ENCODE results near the gene IFITM2. TPM values are rescaled to one million over a fixed set of nuclear protein-coding genes. Genes with fewer than 3 reads are reported as not detected.
"Not testable (repeated sequence)": the region's sequence is repeated elsewhere in the genome, so short reads cannot be mapped to it uniquely, and the experiment has no call there.

The IFITM2 gene
- total RNA-seq, 4 donors from 2014 or later: 89.3 to 183 (median 126) TPM

DNA sequence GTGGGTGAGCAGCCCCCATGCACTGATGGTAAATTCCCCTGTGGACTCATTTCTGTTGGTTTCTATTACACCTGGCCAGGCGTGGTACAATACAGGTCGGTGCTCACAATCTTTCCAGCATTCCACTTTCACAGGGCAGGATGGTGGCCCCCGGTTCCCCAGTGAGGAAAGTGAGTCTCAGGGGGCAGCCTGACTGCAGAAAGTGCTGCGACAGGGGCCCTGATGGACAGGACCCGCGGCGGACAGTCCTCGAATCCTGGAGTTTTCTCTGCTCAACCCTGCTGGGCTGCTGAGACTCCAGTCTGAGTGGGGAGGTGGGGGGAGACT, 21.8 kb upstream of the IFITM2 start:
- Histone ChIP-seq H3K27me3 (peaks cover 67% of the 10 kb centered on the region), H3K36me3 (no peaks in the 10 kb centered on the region), H3K4me3 (no peak overlapping the region), H3K27ac (no peak overlapping the region), H3K9me3 (no peaks in the 10 kb centered on the region), H3K4me1 (peaks cover 0 to 37% (median 10%) of the 10 kb centered on the region in 3 donors)
- ATAC-seq: no peak
- TF ChIP-seq EP300 (IDR thresholded peaks at IDR 0.05) (no peak), CTCF (IDR thresholded peaks at IDR 0.05) (no peak), POLR2A (IDR thresholded peaks at IDR 0.05) (no peak), POLR2AphosphoS5 (IDR thresholded peaks at IDR 0.05) (no peak)
- WGBS, 2 donors (ENCODE audit: low coverage in 1 of 2): 74 to 92% methylated on average over 5 to 6 of the region's 8 CpGs

GRCh38 chr11:286977-287820, 20.4 kb upstream of the IFITM2 start:
- not testable (repeated sequence) for H3K9me3 ChIP-seq, ATAC-seq, H3K36me3 ChIP-seq, H3K27ac ChIP-seq, H3K4me3 ChIP-seq
- Histone ChIP-seq H3K4me1 (peaks cover 0 to 27% (median 10%) of the 10 kb centered on the region in 3 donors), H3K27me3 (peaks cover 54% of the 10 kb centered on the region)
- WGBS, 2 donors (ENCODE audit: low coverage in 1 of 2): 81 to 89% methylated on average over 18 to 25 of the region's 27 CpGs

DNA sequence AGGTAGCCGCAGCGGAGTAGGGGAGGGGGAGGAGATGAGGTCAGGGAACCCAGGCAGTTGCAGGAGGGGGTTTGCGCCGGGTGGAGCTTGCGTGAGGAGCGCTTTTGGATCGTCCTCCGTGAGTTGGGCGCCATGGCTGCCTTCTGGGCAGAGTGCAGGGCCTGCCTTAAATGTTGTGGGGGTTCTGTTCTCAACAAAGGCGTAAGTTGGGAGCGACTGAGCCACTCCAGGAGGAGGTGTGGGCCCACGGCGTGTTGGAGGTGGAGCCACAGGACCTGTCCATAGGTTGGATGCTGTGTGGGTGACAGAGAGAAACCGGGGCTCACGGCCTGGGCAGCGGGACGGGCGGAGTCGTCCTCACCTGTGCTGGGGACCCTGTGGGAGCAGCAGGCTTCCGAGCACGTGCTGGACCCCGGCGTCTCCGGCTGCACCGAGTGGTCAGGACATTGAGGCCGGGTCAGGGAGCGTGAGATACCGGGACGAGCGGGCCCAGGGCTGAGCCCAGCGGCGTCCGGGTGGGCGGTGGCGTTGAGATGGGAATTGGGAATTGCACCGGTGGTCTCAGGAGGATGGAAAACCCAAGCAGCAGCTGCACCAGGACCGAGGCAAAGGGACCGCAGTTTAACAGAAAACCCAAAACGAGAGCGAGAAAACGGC, 19.7 kb upstream of the IFITM2 start:
- ATAC-seq: no peak
- Histone ChIP-seq H3K36me3 (peaks cover 0 to 11% of the 10 kb centered on the region in 2 donors), H3K27me3 (peaks cover 46% of the 10 kb centered on the region), H3K9me3 (no peaks in the 10 kb centered on the region), H3K4me3 (peak overlapping the region; percentile 56 to 74), H3K27ac (peak overlapping the region in 1 of 4 donors; percentile 83), H3K4me1 (peaks cover 0 to 27% (median 10%) of the 10 kb centered on the region in 3 donors)
- TF ChIP-seq EP300 (IDR thresholded peaks at IDR 0.05) (no peak), POLR2A (IDR thresholded peaks at IDR 0.05) (no peak), CTCF (IDR thresholded peaks at IDR 0.05) (no peak), POLR2AphosphoS5 (IDR thresholded peaks at IDR 0.05) (no peak)
- WGBS, 2 donors (ENCODE audit: low coverage in 1 of 2): 35 to 54% methylated on average over 16 to 28 of the region's 41 CpGs

GRCh38 chr11:288478-289397, 18.9 kb upstream of the IFITM2 start, which contains the start of gene PGGHG:
Gene PGGHG, plus strand, starts transcription at chr11:289126. Its CDS starts 691 bp downstream, at chr11:289817.
- H3K27me3 ChIP-seq: peaks cover 39% of the 10 kb centered on the region
- WGBS, 2 donors (ENCODE audit: low coverage in 1 of 2): 0% methylated on average over 1 to 10 of the region's 112 CpGs
- H3K36me3 ChIP-seq: peaks cover 0 to 19% of the 10 kb centered on the region in 2 donors
- ATAC-seq: peak; percentile 90
- H3K4me3 ChIP-seq: peak within 1 kb of the TSS; percentile 56 to 74
- TF ChIP-seq CTCF (IDR thresholded peaks at IDR 0.05) (no peak), POLR2A (IDR thresholded peaks at IDR 0.05) (no peak), EP300 (IDR thresholded peaks at IDR 0.05) (no peak), POLR2AphosphoS5 (IDR thresholded peaks at IDR 0.05) (no peak)
- no peaks in the 10 kb centered on the region for H3K9me3 ChIP-seq
- H3K27ac ChIP-seq: peak within 1 kb of the TSS in 3 of 4 donors; percentile 62 to 83 (median 81)
- H3K4me1 ChIP-seq: peaks cover 0 to 27% (median 10%) of the 10 kb centered on the region in 3 donors

GRCh38 chr11:289398-289711, 18.3 kb upstream of the IFITM2 start:
- TF ChIP-seq POLR2AphosphoS5 (IDR thresholded peaks at IDR 0.05) (no peak), POLR2A (IDR thresholded peaks at IDR 0.05) (no peak), EP300 (IDR thresholded peaks at IDR 0.05) (no peak), CTCF (IDR thresholded peaks at IDR 0.05) (no peak)
- WGBS, 2 donors (ENCODE audit: low coverage in 1 of 2): no CpG with 5 or more reads among the region's 14 CpGs
- peak overlapping the region in 3 of 4 donors; percentile 62 to 83 (median 81) for H3K27ac ChIP-seq
- peaks cover 0 to 27% (median 10%) of the 10 kb centered on the region in 3 donors for H3K4me1 ChIP-seq
- peaks cover 32% of the 10 kb centered on the region for H3K27me3 ChIP-seq
- ATAC-seq: peak; percentile 27
- peak overlapping the region; percentile 56 to 74 for H3K4me3 ChIP-seq
- no peaks in the 10 kb centered on the region for H3K9me3 ChIP-seq
- H3K36me3 ChIP-seq: peaks cover 0 to 25% of the 10 kb centered on the region in 2 donors

Data from gastroesophageal sphincter (tissue), 4 donors.